Jurkat, Clone E6-1 (cell line): Measurements from ENCODE around the gene CCDC77.
A peak's percentile ranks its signal among the peaks of the same experiment; 100 is the strongest.

Experiments used
- DNase-seq: peaks from one replicate; pipeline ENCODE4 v3.0.0-alpha.2; 2011; ENCODE audit warnings: low read depth, low spot score
- H3K4me3 ChIP-seq: 2 replicates; pipeline ENCODE4 v1.5.1; 2011; ENCODE audit warnings: mild to moderate bottlenecking, low read length, control low read depth, moderate library complexity

The CCDC77 gene

DNA sequence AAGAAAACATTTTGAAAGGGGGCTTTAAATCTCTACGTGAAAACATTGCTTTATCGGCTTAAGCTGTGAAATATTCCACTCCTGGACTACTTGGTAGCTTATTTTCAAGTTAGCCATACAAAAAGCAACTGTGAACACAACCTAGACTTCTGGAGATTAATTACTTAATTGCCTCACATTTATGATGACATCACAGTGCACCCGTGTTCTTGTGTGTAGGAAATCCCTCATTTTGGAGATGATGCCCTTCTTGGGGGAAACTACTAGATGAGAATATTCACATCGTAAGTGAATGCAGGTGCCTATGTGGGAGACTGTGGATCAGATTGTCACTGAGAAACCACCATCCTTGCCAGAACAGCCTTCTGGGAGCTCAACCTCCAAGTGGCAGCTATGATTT, 47.8 kb downstream of the CCDC77 start:
- H3K4me3 ChIP-seq: no peak overlapping the region
- DNase-seq: no peak

DNA sequence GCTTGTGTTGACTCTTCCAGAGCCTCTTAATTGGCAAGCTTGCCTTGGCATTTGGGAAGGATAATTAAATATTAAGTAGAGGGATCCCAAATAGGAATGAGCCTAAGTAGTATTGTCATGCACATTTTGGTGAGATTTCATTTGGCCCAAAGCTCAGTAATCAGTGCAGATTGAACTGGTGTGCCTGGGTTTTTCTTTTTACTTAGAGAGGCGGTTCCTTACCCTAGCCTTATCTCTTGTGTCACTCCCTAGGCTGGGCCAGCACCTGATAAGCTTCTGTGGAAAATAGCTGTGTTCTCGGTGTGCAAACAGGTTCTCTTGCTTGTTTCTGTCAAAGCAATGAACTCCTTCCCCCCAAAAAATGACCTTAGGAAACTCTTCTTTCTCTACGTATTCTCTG, 49.0 kb downstream of the CCDC77 start:
- H3K4me3 ChIP-seq: no peak overlapping the region
- DNase-seq: no peak

DNA sequence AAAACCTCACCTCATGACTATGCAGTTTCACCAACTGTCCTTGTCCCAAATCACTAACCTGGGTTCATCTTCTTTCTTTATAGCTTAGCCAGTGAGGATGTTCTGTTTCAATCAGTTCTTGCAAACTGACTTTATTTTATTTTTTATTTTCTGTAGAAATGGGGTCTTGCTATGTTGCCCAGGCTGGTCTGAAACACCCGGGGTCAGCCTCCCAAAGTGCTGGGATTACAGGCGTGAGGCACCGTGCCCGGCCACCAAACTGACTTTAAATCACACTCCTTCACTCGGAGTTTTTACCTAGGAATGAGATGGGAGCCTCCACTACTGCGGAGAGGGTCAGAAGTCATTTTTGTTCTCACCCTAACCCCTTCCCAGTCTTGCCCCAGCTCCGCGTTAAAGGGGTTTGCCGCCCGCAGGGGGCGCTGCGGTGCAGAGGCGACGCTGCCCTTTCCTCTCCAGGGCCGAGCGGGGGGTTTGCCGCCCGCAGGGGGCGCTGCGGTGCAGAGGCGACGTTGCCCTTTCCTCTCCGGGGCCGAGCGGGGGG, 51.3 kb downstream of the CCDC77 start:
- no peak overlapping the region for H3K4me3 ChIP-seq
- DNase-seq: no peak

- DNase-seq: no peak
- H3K4me3 ChIP-seq: no peak overlapping the region
Observed at GRCh38 chr12:454833-455232, 53.4 kb downstream of the CCDC77 start.

- DNase-seq: no peak
- H3K4me3 ChIP-seq: no peak overlapping the region
Observed at GRCh38 chr12:455821-456220, 54.4 kb downstream of the CCDC77 start.

- no peak for DNase-seq
Observed at GRCh38 chr12:457676-458075, 56.2 kb downstream of the CCDC77 start.

DNA sequence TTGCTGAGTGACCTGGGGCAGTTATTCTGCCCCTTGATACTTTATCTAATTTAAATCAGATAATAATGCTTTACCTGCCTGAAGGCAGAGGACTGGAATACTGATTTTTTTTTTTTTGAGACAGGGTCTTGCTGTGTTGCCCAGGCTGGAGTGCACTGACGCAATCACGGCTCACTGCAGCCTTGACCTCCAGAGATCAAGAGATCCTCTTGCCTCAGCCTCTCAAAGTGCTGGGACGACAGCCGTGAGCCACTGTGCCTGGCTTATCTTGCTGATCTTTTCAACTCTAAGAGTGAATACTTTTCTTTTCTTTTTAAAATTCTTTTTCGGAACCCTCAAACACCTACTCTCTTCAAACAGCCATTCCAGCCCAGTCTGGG, 57.6 kb downstream of the CCDC77 start:
- DNase-seq: no peak

More at GRCh38 chr12:457676-458075, 56.2 kb downstream of the CCDC77 start:
- H3K4me3 ChIP-seq: no peak overlapping the region

GRCh38 chr12:459430-460258, 58.2 kb downstream of the CCDC77 start, which contains the start of gene B4GALNT3:
B4GALNT3 (plus strand) TSS chr12:459939; CDS start chr12:460377, 438 bp downstream.
- DNase-seq: no peak
- peak within 1 kb of the TSS; percentile 23 for H3K4me3 ChIP-seq

More for the DNA sequence above, 57.6 kb downstream of the CCDC77 start:
- no peak overlapping the region for H3K4me3 ChIP-seq

- H3K4me3 ChIP-seq: peak overlapping the region; percentile 23; the same call in 1 of the 2 replicates
- no peak for DNase-seq
Observed at GRCh38 chr12:460261-461230, 59.1 kb downstream of the CCDC77 start.

DNA sequence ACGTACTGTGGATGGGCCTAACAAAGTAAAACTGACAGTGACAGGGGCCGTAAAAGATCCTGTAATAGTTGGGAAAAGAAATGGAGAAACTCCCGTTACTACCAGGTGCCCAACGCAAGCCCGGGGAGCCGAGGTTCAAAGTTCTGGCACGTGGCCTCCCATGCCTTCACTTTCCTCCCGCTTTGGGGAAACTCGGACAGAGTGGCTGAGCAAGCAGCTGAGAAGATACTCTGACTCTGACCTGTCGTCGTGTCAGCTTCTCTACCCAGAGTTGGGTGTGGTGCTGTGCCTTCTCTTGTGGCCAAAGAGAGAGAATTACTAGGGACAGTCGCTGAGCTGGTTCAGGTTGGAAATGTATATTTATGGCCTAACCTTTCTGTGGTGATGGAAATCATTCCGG, 60.0 kb downstream of the CCDC77 start:
- no peak overlapping the region for H3K4me3 ChIP-seq
- no peak for DNase-seq

- no peak overlapping the region for H3K4me3 ChIP-seq
- no peak for DNase-seq
Observed at GRCh38 chr12:462936-463705, 61.7 kb downstream of the CCDC77 start.

DNA sequence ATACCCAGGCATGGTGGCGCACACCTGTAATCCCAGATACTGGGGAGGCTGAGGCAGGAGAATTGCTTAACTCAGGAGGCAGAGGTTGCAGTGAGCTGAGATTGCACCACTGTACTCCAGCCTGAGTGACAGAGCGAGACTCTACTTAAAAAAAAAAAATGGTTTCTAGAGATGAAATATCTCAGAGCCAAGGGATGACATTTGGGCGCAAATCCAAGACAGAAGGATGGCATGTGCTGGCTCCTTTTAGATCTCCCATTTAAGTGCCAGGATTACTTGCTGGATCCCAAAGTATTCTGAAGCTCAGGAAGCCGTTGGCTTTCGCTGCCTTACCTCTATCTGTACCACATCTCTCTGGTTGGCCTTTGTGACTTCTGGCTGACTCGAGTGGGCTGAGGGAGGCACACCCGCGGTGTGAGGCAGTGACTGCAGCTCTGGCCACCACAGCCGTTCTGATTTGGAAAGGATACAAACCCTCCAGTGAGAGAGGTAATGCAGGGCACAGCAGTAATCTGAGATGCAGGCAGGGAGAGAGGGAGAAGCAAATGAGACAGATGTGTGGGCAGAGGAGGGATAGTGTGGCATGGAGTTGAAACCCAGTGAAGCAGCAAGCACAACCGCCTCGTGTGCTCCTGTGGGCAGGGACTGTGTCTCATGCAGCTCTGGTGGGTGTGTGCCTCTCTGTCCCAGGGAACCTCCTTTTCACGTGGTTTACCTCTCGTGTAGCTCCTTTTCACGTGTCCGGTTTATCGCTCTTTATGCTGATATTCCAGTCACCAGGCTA, 63.2 kb downstream of the CCDC77 start:
- no peak overlapping the region for H3K4me3 ChIP-seq
- DNase-seq: no peak

DNA sequence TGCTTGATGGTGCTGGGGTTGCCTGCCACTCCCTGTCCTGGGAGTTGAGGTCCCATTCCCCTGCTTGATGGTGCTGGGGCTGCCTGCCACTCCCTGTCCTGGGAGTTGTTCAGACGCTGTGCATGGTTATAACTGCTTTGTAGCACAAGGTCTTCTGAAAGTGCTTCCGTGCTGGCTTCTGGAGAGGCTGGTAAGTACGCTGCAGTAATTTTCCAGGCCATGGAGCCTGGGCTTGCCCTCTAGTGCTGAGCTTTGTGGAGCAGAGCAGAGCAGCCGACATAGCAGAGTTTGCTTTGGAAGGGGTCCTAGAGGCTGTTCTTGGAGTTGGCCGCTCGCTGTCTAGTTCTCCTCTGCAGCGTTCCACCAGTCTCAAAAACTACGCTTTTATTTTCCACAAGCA, 64.6 kb downstream of the CCDC77 start:
- DNase-seq: no peak

DNA sequence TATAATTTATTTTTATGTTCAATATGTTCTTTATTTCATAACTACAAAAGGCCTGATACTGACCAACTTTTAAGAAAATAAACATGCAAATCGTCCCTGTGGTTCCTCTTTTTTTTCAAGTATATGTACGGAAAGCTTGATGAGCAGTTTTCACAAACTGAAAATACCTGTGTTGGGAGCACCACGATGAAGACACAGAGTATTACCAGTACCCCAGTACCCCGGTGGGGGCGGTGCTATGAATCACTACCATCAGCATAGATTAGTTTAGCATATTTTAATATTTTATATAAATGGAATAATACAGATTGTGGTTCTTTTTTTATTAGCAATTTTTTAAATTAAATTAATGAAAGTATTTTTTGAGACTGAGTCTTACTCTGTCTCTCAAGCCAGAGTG, 65.3 kb downstream of the CCDC77 start:
- H3K4me3 ChIP-seq: no peak overlapping the region
- DNase-seq: no peak

More for the DNA sequence above, 64.6 kb downstream of the CCDC77 start:
- H3K4me3 ChIP-seq: no peak overlapping the region

GRCh38 chr12:467591-467990, 66.1 kb downstream of the CCDC77 start:
- DNase-seq: no peak
- H3K4me3 ChIP-seq: no peak overlapping the region

GRCh38 chr12:468671-469389, 67.4 kb downstream of the CCDC77 start:
- DNase-seq: no peak
- H3K4me3 ChIP-seq: no peak overlapping the region

DNA sequence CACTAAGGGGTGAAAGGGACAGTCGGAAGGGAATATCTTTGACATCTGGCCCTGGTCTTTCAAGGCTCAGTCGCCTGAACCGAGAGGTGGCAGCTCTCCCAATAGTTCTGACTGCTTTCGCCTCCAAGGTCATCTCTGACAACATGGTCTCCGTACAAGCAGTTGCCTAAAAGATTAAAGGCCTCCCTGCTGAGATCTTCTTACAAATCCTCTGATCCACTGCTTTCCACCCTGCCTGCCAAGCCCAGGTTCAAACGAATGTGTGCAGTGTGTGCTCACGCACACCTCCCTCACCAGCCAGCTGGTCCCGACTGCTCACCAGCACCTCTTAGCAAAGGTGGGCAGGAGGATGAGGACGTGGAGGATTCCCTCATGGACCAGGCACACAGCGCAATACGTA, 68.7 kb downstream of the CCDC77 start:
- H3K4me3 ChIP-seq: no peak overlapping the region
- no peak for DNase-seq

DNA sequence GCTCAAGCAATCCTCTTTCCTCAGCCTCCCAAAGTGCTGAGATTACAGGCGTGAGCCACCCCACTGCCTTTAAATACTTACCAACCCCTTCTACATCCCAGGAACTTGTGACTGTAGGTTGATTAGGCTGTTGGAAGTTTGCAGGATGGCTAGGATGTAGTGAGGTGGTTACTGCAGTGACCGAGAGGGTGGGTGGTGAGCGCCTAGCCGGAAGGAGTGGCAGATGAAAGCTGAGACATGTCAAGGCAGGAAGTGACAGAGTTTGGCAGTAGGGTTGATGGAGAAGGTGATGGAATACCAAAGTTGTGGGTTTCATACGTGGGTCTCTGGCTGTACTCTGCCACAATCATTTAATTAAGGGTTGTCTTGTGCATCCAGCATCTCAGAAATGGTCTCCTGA, 71.8 kb downstream of the CCDC77 start:
- no peak overlapping the region for H3K4me3 ChIP-seq
- DNase-seq: no peak
